Left colon (tissue), 2 donors: ENCODE results near the gene LMLN. TPM values are rescaled to one million over a fixed set of nuclear protein-coding genes. Genes with fewer than 3 reads are reported as not detected.
"Not testable (repeated sequence)": the region's sequence is repeated elsewhere in the genome, so short reads cannot be mapped to it uniquely, and the experiment has no call there.

Experiments
- ATAC-seq: fragments of 200-7000 bp; cut with Tn5 transposase; one replicate; pipeline ENCODE4 v1.9.1; 2020; ENCODE audit warnings: mild to moderate bottlenecking, moderate library complexity
- DNase-seq, 2 donors: peaks; one replicate each; pipeline ENCODE4 v3.0.0-alpha.2; 2020
- intact Hi-C, 2 donors: fragments of 100-400 bp; cut with DNase I in 1 of 2; cut with micrococcal nuclease in 1 of 2; formaldehyde crosslinking; loops; one replicate each; pipeline versions ENCODE4 v1.11.2 to v1.14.0; 2022; cut with DNase I, micrococcal nuclease
- total RNA-seq, 2 donors: library from RNA; stranded (reverse); fragmentation: NEBNext Ultra II Directional; extraction: Animal tissue kit (Norgen Biotek cat#: 25700); gene quantifications; one replicate each; pipeline ENCODE4 v1.2.1, GENCODE V29; 2021
- donor health status: DM: no; HTN: no; CAD: no.
- donor health status: DM: yes; HTN: yes; CAD: no.

LMLN gene
- total RNA-seq, 2 donors from 2014 or later: 5.4 TPM

DNA sequence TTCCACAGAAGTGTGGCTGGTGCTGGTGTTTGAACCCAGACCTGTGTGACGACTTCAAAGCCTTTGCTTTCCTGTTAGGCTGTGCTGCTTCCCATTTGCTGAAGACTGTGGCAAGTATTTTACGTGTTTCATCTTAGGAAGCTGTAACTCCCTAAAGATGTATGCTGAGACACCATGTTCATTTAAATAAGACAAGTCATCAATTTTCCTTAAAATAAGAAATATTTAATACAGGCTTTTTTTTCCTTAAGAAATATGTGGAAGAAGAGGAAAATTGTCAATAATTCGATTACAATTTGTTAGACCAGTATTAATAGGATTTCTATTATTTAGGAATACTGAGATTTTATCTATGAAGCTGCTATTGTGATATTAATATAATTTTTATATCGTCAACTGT, 58.4 kb downstream of the LMLN start:
- no peak for ATAC-seq
- DNase-seq: no peak
- intact Hi-C loops: no loop called here

DNA sequence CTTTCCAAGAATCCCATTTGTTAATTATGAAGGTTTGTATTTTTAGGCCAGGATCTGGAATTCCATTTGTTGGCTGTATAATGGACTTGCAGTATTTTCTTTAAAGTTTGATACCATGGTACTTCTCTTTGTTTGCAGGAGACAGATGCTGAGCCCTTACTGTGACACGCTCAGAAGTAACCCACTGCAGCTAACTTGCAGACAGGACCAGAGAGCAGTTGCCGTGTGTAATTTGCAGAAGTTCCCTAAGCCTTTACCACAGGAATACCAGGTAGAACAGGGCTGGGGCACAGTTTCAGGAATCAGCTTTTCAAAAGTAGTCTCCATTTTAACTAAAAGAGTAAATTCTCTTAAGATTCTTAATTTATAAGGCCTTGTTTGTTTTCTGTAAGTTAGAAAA, 59.1 kb downstream of the LMLN start:
- DNase-seq (no peak), ATAC-seq (no peak)
- intact Hi-C loops: no loop called here

DNA sequence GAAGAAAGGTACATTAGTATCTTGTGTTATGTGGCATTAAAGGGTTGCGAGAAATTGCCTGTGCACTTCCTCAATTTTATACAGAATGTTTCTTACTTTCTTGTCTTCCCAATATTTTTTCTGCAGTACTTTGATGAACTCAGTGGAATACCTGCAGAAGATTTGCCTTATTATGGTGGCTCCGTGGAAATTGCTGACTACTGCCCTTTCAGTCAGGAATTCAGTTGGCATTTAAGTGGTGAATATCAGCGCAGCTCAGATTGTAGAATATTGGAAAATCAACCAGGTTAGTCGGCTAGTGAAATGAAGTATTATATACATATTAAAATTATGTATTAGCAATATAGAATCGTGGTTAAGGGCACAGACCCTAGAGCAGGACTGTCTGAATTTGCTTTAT, 61.3 kb downstream of the LMLN start:
- ATAC-seq (no peak), DNase-seq (no peak)
- intact Hi-C loops: no loop called here

DNA sequence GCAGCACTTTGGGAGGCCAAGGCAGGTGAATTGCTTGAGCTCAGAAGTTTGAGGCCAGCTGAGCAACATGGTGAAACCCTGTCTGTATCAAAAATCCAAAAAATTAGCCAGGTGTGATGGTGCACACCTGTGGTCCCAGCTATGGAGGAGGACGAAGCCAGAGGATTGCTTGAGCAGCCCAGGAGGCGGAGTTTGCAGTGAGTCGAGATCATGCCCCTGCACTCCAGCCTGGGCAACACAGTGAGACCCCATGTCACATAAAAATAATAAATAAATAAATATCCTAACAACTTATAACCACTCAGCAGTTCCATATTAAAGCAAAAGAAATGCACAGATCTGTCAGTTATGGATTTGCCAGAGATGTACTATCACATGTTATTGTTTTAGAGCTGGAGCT, 62.6 kb downstream of the LMLN start:
- DNase-seq (no peak), ATAC-seq (no peak)
- intact Hi-C loops: no loop called here

DNA sequence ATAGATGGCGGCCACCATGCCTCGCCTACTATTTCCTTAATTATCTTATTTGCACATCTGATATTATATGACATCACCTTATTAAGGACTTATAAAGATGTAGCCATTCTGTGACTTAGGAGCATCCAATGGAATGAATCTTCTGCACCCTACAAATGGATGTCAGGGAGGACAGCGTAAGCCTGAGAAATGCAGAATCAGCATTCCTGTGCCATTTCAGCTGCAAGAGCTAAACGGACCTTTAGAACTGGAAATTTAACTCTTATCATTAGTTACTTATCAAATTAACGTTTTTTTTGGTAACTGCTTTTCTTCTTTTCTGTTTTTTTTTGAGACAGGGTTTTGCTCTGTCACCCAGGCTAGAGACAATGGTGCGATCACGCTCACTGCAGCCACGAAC, 65.6 kb downstream of the LMLN start:
- ATAC-seq (no peak), DNase-seq (no peak)
- intact Hi-C loops: no loop called here

DNA sequence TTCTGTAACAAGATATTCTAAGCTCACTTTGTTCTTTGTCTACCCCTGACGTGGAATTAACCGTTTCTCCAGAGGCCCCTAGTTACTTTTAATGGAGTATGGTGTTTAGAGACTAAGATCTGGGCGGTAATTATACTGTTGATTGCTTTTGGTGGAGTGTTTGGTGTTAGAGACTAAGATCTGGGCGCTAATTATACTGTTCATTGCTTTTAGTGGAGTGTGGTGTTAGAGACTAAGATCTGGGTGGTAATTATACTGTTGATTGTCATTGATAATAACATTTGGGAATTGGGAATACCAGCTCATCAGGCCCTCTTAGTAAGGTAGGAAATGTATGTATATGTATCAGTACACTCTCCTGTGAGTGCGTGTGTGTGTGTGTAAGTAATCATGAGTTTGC, 66.6 kb downstream of the LMLN start:
- intact Hi-C loops: no loop called here
- DNase-seq: no peak
- ATAC-seq: no peak

DNA sequence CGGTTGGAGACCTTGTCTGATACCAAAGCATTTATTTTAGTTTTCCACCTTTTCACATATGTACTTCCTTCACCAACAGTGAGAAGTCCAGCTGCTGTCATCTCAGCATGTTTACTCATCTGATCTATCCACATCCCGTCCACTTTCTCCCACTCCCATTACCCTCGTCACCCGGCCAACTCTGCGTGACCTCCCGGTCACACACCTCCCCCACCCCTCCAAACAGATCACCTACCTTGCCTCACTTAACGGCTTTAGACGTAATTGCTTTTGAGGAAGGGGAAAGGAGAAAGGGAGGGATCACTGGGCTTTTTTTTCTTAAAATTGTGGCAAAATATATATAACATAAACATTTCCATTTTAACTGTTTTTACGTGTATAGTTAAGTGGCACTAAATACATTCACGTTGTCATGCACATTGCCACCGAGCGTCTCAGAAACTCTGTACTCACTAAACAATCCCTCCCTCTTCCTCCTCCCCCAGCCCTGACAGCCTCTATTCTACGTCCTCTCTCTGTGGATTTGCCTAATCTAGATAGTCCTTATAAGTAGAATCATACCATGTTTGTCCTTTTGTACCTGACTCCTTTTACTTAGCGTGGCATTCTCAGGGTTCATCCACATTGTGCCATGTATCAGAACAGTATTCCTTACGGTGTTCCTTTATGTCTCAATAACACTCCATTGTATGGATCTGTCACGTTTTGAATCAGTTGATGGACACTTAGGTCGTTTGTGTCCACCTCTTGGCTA, 67.2 kb downstream of the LMLN start:
- no peak for DNase-seq
- ATAC-seq: no peak
- intact Hi-C loops: no loop called here

DNA sequence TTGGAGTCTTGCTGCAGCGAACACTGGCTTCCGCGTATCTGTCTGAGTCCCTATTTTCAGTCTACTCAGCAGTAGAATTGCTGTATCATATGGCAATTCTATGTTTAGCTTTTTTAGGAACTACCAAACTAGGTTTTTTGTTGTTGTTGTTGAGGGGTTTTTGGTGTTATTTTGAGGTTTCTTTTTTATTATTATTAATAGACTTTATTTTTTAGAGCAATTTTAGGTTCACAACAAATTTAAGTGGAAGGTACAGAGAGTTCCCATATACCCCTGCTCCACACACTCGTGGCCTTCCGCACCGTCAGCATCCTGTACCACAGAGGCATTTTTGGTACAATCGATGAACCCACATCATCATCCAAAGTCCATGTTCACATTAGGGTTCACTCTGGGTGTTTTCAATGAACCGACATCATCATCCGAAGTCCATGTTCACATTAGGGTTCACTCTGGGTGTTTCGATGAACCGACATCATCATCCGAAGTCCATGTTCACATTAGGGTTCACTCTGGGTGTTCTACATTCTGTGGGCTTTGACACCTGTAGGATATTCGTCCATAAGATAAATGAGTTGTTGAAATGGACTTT, 67.9 kb downstream of the LMLN start:
- intact Hi-C loops: no loop called here
- no peak for DNase-seq
- no peak for ATAC-seq

DNA sequence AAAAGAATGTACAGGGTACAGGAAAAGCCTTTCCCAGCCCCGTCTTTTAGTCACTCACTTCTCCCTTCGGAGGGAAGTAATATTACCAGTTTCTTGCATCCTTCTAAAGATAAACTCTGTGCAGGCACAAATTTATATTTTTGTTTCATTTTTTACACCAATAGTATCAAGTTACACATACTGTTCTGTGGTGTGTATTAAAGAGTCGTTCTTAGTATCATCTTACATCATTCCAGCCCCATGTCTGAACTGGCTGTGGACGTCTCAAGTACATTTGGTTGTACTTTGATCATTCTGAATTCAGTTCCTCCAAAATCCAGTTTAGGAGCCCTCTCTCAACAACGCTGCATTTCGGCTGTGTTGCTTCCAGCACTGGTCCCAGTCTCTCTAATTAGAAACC, 68.7 kb downstream of the LMLN start:
- DNase-seq (no peak), ATAC-seq (no peak)

DNA sequence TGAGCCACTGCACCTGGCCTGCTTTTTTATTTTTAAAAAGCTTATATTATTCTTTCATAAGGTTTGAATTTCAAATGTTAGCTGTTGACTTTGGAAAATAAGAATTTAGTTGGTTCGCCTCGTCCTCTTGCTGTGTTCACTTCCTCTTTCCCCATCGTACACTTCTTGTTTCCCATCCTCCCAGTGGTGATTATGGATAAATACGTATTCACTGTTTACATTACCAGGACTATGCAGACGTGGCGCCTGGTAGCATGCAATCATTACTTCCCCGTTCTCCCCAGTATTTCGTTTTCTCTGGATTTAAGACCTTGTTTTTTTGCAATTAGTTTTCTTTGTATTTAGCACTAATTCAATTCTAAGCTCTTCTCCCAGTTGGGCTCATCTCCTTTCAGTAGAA, 70.1 kb downstream of the LMLN start:
- DNase-seq (no peak), ATAC-seq (no peak)
- intact Hi-C loops: no loop called here

More for the DNA sequence above, 68.7 kb downstream of the LMLN start:
- intact Hi-C loops: no loop called here

DNA sequence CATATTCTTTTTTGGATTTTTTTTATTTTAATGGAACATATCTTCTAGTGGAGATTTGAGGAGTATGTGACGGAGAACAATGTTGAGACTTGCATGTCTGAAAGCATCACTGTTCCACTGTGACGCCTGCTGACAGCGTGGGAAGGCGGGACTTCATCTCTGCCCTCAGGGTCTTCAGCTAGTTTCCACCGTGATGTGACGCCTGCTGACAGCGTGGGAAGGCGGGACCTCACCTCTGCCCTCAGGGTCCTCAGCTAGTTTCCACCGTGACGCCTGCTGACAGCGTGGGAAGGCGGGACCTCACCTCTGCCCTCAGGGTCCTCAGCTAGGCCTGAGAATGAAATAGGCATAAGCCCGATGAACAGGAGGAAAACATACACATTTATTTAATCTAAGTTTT, 70.7 kb downstream of the LMLN start:
- DNase-seq: no peak
- ATAC-seq: no peak
- intact Hi-C loops: no loop called here

DNA sequence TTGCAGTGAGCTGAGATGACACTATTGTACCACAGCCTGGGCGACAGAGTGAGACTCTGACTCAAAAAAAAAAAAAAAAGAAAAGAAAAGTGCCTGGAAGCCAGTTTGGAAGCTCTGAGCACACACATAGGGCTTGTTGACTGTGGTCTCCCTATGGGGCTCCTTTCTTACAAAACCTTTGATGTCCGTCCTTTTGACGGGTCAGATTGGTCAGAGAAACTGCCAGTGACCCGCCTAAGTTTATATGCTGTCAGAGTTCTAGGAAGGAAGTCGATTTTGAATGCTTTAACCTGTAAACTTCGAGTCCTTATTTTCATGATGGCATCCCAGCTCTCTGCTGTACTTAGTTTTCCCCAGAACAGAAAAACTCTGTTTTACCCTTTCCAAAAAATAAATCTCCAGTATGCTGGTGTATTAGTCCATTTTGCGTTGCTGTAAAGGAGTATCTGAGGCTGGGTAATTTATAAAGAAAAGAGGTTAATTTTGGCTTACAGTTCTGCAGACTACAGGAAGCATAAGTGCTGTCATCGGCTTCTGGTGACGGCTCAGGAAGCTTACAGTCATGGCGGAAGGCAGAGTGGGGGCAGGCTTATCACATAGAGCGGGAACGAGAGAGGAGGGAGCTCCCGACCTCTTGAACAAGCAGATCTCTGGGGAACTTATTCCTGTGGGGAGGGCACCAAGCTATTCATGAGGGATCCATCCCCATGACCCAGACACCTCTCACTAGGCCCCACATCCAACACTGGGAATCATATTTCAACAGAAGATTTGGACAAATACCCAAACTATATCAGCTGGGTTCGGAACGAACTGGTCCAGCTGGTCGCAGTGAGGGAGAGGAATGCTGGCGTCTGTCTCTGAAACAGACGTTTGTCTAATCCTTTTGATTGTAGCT, 72.3 kb downstream of the LMLN start:
- DNase-seq: no peak
- ATAC-seq: no peak
- intact Hi-C loops: no loop called here

DNA sequence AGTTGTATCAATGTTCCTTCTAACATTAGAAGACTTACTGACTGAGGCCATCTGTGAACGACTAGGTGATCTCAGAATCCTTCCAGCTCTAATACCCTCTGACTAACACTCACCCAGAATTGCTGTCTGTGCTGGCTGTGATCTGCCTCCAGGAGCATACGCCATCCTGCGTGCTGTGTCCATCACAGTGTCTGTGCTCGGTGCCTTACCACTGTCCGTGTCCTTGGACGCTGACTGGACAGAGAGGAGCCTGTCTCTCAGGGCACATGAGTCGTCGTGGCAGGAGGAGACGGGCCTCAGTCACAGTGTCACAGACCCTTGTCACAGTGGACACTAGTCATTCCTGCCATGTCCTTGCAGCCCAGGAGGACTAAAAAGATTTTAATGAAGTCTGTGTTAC, 83.1 kb downstream of the LMLN start:
- no peak for ATAC-seq
- intact Hi-C loops: no loop called here
- no peak for DNase-seq

DNA sequence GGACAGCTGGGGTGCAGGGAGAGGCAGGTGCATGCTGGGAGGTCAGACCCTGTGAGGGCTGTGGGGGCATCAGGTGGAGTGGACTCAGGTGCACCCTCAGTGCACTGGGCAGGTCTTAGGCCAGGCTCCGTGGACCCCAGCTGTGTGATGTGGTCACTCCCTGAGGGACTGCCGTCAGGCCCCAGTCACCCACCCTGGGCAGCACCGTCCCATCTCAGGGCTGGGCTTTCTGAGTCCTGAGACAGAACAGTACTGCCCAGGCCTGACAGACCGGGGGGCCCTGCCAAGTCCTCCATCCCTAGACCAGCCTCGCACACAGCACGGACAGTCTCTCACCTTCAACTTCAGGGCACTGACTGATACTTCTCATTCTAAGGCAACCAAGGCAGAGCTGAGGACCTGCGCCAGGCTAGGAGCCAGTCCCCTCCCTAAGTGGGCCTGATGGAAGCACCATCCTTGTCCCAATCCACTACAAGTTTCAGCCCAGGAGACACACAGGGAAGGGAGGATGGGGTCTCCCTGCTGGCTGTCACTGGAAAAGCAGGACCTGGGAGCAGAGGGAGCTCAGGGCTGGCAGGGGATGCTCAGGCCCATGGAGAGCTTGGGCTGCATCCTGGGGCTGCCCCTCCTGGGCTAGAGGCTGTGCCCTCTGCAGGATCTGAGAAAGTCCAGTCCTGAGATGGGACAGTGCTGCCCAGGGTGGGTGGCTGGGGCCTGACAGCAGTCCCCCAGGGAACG, 86.3 kb downstream of the LMLN start:
- DNase-seq (no peak), ATAC-seq (no peak)
- intact Hi-C loops: no loop called here

DNA sequence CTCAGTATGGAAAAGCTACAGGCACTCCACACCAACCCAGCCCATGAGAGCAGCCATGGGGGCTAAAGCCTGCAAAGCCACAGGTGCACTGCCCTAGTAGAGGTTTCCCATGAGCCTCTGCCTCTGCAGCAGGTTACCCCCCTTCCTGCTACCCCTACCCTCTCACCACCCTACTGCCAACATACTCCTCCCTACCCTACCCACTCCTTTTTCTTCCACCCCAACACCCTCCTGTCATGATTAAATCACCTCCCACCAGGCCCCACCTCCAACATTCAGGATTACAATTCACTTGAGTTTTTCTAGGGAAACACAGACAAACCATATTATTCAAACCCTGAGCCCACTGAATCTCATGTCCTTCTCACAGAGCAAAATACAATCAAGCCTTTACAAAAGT, 88.4 kb downstream of the LMLN start:
- intact Hi-C loops: no loop called here
- DNase-seq (no peak), ATAC-seq (no peak)

DNA sequence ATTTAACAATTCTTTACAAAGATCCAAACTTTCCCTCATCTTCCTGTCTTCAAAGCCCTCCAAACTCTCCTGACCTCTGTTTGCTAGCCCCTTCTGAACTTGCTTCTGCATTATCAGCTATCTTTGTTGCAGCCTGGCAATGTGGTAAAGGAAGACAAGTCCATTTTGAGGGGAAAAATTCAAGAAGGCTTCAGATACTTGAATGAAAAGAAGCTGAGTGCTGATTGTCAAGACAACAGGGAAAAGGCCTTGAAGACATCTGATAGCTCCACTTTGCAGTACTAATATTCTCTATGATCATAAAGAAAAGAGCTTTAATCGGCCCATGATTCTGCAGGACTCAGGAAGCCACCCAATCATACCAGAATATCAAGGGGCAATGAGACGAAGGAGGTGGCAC, 91.8 kb downstream of the LMLN start:
- intact Hi-C loops: no loop called here
- DNase-seq (no peak), ATAC-seq (no peak)

DNA sequence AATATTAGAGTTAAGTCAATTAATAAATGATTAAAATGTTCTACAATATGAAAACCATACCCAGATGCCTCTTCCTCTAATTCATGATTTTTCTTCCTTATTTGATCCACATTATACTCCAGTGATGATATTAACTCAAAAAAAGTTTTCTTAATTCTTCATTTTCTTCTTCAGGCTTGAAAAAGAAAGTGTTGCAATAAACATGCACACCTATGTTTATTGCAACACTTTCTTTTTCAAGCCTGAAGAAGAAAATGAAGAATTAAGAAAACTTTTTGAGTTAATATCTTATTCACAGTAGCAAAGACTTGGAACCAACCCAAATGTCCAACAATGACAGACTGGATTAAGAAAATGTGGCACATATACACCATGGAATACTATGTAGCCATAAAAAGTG, 93.4 kb downstream of the LMLN start:
- DNase-seq, ATAC-seq, intact Hi-C loops: not testable (repeated sequence)

DNA sequence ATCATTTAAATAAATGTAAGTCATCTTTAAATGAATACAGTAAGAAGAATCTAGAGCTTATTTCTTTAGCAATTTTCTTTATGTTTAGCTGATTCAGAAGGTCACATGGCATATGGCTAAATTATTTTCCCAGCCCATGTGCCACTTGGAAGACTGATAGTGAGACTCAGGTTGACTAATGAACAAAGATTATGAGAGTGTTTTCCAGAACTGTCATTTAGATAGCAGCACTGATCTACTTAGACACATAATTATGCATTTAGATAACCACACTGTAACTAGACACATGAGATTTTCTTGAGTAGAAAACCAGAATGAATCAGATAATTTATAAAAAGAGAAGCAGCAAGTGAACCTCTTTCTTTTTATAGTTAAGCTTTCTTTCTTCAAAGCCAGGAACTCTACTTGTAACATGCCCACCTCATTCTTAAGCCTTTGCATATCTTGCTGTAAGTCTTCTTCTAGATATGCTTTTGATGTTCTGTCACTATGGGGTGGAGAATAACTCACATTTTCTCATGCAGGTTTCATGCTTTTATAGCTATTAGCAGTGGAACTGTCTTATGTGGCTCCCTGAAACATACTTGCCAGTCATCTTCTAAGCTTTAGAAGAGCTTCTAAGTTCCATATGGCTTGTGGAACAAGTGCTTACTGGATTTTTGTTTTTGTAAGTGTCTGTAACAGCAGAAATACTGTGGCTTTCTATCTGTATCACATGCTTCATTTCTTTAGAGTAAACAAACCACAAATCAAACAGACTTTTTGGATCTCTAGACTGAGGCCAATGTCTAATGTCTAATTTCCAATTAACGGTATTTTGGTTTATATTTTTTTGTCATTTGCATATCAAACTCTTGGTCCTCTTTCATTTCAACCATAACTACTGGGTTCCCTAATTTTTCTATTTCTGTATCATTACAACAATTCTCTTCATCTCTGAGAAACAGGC, 101.4 kb downstream of the LMLN start:
- intact Hi-C loops: no loop called here
- no peak for ATAC-seq
- DNase-seq: no peak
